ENCODE data around the gene ANKUB1. TPM values are rescaled to one million over a fixed set of nuclear protein-coding genes. Genes with fewer than 3 reads are reported as not detected.
"Not testable (repeated sequence)": the region's sequence is repeated elsewhere in the genome, so short reads cannot be mapped to it uniquely, and the experiment has no call there.

ANKUB1 gene
- not detected in 2 replicates for total RNA-seq

- peak; percentile 60 for DNase-seq (ENCODE audit: low read depth)
These were observed at the start of gene ANKUB1 for GRCh38 chr3:149792452-149793270. ANKUB1 (minus strand) TSS chr3:149792554; CDS start chr3:149792366, 188 bp downstream.

GRCh38 chr3:149839896-149840295 lies 47.5 kb upstream of the ANKUB1 start:
- DNase-seq (ENCODE audit: low read depth) = no peak

DNA sequence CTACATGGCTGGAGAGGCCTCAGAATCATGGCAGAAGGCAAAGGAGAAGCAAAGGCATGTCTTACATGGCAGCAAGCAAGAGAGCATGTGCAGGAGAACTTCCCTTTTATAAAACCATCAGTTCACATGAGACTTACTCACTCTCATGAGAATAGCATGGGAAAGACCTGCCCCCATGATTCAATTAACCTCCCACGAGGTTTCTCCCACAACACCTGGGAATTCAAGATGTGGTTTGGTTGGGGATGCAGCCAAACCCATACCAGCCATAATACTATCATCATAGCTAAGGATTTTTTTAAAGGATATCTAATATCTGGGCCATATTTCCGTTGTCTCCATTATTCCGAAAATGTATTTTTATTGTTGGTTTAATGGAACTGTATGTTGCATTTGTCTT lies 47.1 kb upstream of the ANKUB1 start:
- not testable (repeated sequence) for DNase-seq (ENCODE audit: low read depth)

DNA sequence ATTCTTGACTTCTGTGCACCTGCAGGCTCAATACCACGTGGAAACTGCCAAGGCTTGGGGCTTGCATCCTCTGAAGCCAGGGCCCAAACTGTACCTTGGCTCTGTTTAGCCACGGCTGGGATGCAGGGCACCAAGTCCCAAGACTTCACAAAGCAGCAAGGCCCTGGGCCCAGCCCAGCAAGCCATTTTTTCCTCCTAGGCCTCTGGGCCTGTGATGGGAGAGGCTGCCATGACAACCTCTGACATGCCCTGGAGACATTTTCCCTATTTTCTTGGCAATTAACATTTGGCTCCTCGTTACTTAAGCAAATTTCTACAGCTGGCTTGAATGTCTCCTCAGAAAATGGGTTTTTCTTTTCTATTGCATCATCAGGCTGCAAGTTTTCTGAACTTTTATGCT lies 46.1 kb upstream of the ANKUB1 start:
- DNase-seq (ENCODE audit: low read depth) = not testable (repeated sequence)

- no peak for DNase-seq (ENCODE audit: low read depth)
These were observed 40.9 kb upstream of the ANKUB1 start for GRCh38 chr3:149833241-149833640.

- no peak for DNase-seq (ENCODE audit: low read depth)
These were observed 39.7 kb upstream of the ANKUB1 start for GRCh38 chr3:149832086-149832485.

- DNase-seq (ENCODE audit: low read depth) = no peak
These were observed 39.0 kb upstream of the ANKUB1 start for GRCh38 chr3:149831321-149831720.

- DNase-seq (ENCODE audit: low read depth) = no peak
These were observed 38.5 kb upstream of the ANKUB1 start for GRCh38 chr3:149830902-149831301.

DNA sequence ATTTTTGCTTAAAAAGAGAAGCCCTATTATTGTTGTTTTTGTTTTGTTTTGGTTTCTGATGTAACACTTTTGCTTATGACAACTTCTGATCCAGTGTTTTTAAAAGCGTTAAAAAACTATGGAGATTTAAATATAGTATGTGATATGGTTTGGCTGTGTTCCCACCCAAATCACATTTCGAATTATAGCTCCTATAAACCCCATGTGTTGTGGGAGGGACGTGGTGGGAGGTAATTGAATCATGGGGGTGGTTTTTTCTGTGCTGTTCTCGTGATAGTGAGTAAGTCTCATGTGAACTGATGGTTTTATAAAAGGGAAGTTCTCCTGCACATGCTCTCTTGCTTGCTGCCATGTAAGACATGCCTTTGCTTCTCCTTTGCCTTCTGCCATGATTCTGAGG lies 37.3 kb upstream of the ANKUB1 start:
- DNase-seq (ENCODE audit: low read depth) = not testable (repeated sequence)

DNA sequence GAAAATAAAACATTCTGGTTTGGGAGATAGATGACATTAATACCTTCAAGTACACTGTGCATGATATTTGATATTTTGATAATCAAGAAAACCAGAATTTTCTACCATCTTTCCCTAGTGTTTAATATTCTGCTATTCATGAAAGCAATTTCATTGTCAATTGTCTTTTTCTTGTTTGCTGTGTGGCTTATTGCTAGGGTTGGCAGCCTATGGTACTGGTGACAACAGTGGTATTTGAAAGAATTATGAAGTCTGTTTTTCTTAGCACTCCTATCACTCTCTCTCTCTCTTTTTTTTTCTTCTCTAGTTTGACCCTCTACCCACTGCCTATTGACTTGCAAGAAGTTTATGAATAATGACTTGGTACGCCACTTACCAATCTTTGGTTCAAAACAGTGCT lies 36.0 kb upstream of the ANKUB1 start:
- no peak for DNase-seq (ENCODE audit: low read depth)

DNA sequence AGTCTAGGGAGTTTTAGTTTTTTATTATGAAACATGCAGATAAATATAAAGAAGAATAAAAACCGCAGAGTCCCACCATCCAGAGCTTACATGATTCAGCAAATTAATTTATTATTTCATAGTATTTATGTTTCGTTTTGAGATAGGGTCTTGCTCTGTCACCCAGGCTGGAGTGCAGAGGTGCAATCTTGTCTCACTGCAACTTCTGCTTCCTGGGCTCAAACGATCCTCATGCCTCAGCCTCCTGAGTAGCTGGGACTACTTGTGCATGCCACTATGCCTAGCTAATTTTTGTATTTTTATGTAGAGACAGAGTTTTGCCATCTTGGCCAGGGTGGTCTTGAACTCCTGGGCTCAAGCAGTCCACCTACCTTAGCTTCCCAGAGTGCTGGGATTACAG lies 34.3 kb upstream of the ANKUB1 start:
- no peak for DNase-seq (ENCODE audit: low read depth)

- peak; percentile 14 for DNase-seq (ENCODE audit: low read depth)
These were observed 27.8 kb upstream of the ANKUB1 start for GRCh38 chr3:149820183-149820582.

GRCh38 chr3:149819432-149819831 lies 27.1 kb upstream of the ANKUB1 start:
- DNase-seq (ENCODE audit: low read depth) = no peak

DNA sequence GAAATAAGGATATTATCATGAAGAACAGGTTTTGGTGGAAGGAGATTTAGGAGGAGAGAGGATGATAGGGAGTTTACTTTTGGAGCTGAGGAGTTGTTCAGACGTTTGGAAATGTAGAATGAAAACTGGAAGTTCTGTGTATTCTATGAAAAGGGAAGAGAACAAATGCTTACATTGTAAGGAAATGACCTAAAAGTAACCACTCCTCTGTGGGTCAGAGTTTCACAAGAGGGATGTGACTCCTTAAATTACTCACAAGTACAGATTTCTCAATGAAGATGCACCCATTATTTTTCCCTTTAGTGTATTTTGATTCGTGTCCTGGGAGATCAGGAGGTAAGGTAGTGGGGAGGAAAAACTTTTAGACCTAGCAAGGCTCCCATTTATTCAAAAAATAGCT lies 24.6 kb upstream of the ANKUB1 start:
- DNase-seq (ENCODE audit: low read depth) = peak; percentile 61

DNA sequence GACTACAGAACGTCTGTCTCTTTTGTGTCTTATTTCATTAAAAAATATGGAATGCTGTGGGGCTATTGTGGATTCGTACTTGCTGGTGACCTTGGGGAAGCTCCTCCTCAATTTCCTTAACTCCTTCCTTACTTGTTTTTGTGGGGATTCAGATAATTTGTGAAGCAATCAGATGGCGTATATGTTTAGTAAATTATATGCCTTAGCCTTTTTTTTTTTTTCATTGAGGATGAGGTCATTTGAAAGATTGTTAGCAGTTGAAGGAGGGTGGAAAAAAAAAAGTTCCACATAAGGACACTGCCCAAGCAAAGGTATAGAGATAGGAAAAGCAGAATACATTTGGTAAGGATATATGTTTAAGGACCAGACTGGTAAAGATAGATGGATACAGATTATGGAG lies 24.0 kb upstream of the ANKUB1 start:
- no peak for DNase-seq (ENCODE audit: low read depth)

- DNase-seq (ENCODE audit: low read depth) = no peak
These were observed 23.4 kb upstream of the ANKUB1 start for GRCh38 chr3:149815728-149816127.

GRCh38 chr3:149815321-149815720 lies 23.0 kb upstream of the ANKUB1 start:
- no peak for DNase-seq (ENCODE audit: low read depth)

DNA sequence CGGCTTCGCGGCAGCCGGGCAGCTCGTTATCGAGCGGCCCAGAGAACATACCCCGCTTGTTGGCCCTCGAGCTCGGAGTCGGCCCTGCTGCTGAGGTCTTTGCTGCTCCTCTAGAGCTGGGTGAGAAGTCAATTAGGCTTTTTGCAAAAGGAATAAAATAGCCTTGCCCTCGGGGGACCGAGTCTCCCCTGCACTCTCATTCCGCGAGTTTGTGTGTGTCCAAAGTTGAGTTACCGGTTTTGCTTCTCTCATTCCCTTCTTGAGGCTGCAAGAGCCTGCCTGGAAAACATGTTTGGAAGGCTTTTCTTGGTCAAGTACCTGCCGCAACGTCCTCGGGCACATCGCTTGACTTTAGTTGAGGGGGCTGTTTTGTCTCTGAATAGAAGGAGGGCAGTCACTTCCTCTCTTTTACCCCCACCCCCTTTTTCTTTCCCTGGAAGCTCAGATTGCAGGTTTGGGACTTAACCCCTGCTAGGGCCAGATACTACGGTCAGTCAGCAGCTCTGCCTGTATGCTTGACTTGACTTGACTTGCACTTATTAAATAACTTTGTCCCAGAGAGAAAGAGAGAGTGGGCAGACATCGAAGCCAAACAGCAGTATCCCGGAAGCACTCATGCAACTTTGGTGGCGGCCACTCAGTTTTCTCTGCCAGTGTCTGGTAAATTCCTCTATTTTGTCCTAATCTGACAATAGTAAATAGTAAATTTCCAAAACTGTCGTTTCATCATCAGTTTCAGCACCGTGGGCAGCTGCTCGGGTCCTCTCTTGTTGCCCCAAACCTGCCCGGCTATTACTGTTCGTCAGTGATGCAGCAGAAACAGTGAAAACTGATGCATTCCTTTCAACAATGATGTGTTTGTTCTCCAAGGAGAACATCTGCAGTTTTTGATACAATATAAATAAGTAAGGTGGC lies 21.3 kb upstream of the ANKUB1 start:
- DNase-seq (ENCODE audit: low read depth) = peak; percentile 47

DNA sequence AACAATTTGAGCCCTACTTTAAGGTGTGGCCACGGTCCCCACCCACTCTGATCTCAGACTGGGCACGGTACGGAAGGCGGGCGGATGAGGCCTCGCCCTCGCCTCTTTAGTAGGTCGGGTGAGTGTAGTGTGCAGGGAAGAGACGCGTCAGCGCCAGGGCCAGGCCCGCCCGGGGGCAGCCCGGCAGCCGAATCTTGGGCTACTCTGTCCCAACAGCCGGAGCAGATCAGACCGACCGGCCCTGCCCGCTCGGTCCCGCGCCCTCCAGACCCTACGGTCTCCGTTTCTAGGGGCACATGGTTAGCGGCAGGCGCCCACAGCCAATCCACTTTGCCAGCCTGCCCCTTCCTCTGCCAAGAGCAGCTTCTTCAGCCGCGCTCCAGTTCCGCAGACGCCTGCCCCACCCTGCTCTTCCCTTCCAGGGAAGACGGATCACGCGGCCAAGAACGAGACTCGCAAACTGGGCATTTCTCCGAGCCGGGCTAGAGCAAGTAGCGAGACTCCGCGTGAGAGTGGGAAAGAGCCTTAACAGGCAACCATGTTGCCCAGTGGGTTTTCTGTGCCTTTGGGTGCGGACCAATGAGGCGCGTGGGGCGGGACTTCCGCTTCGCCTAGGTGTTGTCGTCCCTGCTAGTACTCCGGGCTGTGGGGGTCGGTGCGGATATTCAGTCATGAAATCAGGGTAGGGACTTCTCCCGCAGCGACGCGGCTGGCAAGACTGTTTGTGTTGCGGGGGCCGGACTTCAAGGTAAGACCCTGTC lies 20.4 kb upstream of the ANKUB1 start, which contains the start of gene RNF13:
Gene RNF13, plus strand, starts transcription at position 610 of the 761 bp plus-strand sequence. CDS start 32,812 bp downstream, outside the sequence.
- peak; percentile 89 for DNase-seq (ENCODE audit: low read depth)

- peak; percentile 75 for DNase-seq (ENCODE audit: low read depth)
These were observed 19.8 kb upstream of the ANKUB1 start for GRCh38 chr3:149812165-149812605.

GRCh38 chr3:149810846-149811245 lies 18.5 kb upstream of the ANKUB1 start:
- no peak for DNase-seq (ENCODE audit: low read depth)

GRCh38 chr3:149809699-149810098 lies 17.3 kb upstream of the ANKUB1 start:
- DNase-seq (ENCODE audit: low read depth) = no peak
